Neuronal stem cell (in vitro differentiated cells): Measurements from ENCODE around the gene LGALS13.

Experiments
- DNase-seq: peaks from one replicate; pipeline ENCODE4 v3.0.0-alpha.2; 2013; ENCODE audit warnings: low spot score
- H2AFZ ChIP-seq: one replicate; pipeline ENCODE4 v1.6.1; 2013; ENCODE audit warnings: mild to moderate bottlenecking, low read length, inconsistent platforms
- H2AK5ac ChIP-seq: 2 replicates; pipeline ENCODE4 v1.6.1; 2013; ENCODE audit warnings: low read depth, mild to moderate bottlenecking, inconsistent platforms, low read length, moderate library complexity, mixed read lengths
- H2BK120ac ChIP-seq: 2 replicates; pipeline ENCODE4 v1.6.1; 2013; ENCODE audit warnings: low read depth, mild to moderate bottlenecking, inconsistent platforms, low read length, moderate library complexity, mixed read lengths
- H2BK12ac ChIP-seq: one replicate; pipeline ENCODE4 v1.6.1; 2013; ENCODE audit warnings: low read length, inconsistent platforms
- H2BK15ac ChIP-seq: 2 replicates; pipeline ENCODE4 v1.6.1; 2013; ENCODE audit warnings: mild to moderate bottlenecking, low read length, inconsistent platforms, mixed read lengths
- H2BK5ac ChIP-seq: one replicate; pipeline ENCODE4 v1.6.1; 2013; ENCODE audit warnings: inconsistent platforms, mild to moderate bottlenecking, low read length, moderate library complexity
- H3K14ac ChIP-seq: one replicate; pipeline ENCODE4 v1.6.1; 2013; ENCODE audit warnings: low read length, inconsistent platforms
- H3K18ac ChIP-seq: 2 replicates; pipeline ENCODE4 v1.6.1; 2013; ENCODE audit warnings: low read length, inconsistent platforms
- H3K23ac ChIP-seq: 2 replicates; pipeline ENCODE4 v1.6.1; 2013; ENCODE audit warnings: low read depth, mild to moderate bottlenecking, mixed read lengths, low read length, inconsistent platforms; ENCODE audit not compliant: poor library complexity
- H3K27ac ChIP-seq: replicated peaks from 3 replicates; pipeline ENCODE4 v1.5.1; 2013; ENCODE audit warnings: low read length, inconsistent platforms
- H3K27me3 ChIP-seq, 3 experiments: 2 replicates each; pipeline ENCODE4 v1.6.1; 2013; ENCODE audit warnings: low read length in 3 of 3, mild to moderate bottlenecking in 2 of 3, inconsistent platforms in 1 of 3, low read depth in 1 of 3, mixed read lengths in 1 of 3, moderate library complexity in 1 of 3; ENCODE audit not compliant: control insufficient read depth in 3 of 3, insufficient read depth in 3 of 3
- H3K36me3 ChIP-seq, 2 donors: replicated peaks in 1 of 2; 2 replicates each; pipeline ENCODE4 v1.6.1; 2013; ENCODE audit warnings: low read length in 2 of 2; ENCODE audit not compliant: control insufficient read depth in 2 of 2, insufficient read depth in 2 of 2
- H3K4ac ChIP-seq: 2 replicates; pipeline ENCODE4 v1.6.1; 2013; ENCODE audit warnings: inconsistent platforms, mild to moderate bottlenecking, low read length, moderate library complexity
- H3K4me1 ChIP-seq, 2 donors: 1 replicate in 1 of 2; 2 replicates in 1 of 2; pipeline ENCODE4 v1.6.1; 2013; ENCODE audit warnings: low read length in 2 of 2, low read depth in 1 of 2; ENCODE audit not compliant: control insufficient read depth in 2 of 2, insufficient read depth in 1 of 2
- H3K4me2 ChIP-seq: one replicate; pipeline ENCODE4 v1.6.1; 2013; ENCODE audit warnings: mild to moderate bottlenecking, low read length, inconsistent platforms; ENCODE audit not compliant: insufficient read depth, poor library complexity, severe bottlenecking
- H3K4me3 ChIP-seq, 2 donors: 2 replicates each; pipeline ENCODE4 v1.5.1; 2013; ENCODE audit warnings: low read length in 2 of 2, mild to moderate bottlenecking in 2 of 2, inconsistent platforms in 1 of 2, moderate library complexity in 1 of 2
- H3K79me1 ChIP-seq: one replicate; pipeline ENCODE4 v1.6.1; 2013; ENCODE audit warnings: low read depth, mild to moderate bottlenecking, inconsistent platforms, low read length, moderate library complexity
- H3K9ac ChIP-seq: one replicate; pipeline ENCODE4 v1.6.1; 2013; ENCODE audit warnings: mild to moderate bottlenecking, low read depth, low read length, inconsistent platforms; ENCODE audit not compliant: poor library complexity
- H3K9me3 ChIP-seq, 2 donors: replicated peaks in 1 of 2; 2 replicates each; pipeline versions ENCODE3 to v1.6.1; 2013; ENCODE audit warnings: low read length in 2 of 2, mild to moderate bottlenecking in 2 of 2, inconsistent platforms in 1 of 2, low read depth in 1 of 2, mixed read lengths in 1 of 2, moderate library complexity in 1 of 2; ENCODE audit not compliant: control insufficient read depth in 2 of 2, insufficient read depth in 1 of 2
- H4K8ac ChIP-seq: one replicate; pipeline ENCODE4 v1.6.1; 2013; ENCODE audit warnings: low read depth, mild to moderate bottlenecking, inconsistent platforms, low read length, moderate library complexity
- H4K91ac ChIP-seq: one replicate; pipeline ENCODE4 v1.6.1; 2013; ENCODE audit warnings: low read length, low read depth, mild to moderate bottlenecking, inconsistent platforms; ENCODE audit not compliant: poor library complexity
- WGBS, 2 donors: extraction: QIAGEN DNeasy Blood & Tissue Kit; methylation state at CpG; one replicate each; pipeline ENCODE4 v1.1.7; 2013; ENCODE audit warnings: missing lambda C conversion rate in 2 of 2, mixed read lengths in 1 of 2; ENCODE audit not compliant: insufficient read length in 2 of 2, insufficient replicate concordance in 1 of 2; ENCODE audit errors: extremely low coverage in 2 of 2; 5-methylcytosine and 5-hydroxymethylcytosine counted together

Gene LGALS13

DNA sequence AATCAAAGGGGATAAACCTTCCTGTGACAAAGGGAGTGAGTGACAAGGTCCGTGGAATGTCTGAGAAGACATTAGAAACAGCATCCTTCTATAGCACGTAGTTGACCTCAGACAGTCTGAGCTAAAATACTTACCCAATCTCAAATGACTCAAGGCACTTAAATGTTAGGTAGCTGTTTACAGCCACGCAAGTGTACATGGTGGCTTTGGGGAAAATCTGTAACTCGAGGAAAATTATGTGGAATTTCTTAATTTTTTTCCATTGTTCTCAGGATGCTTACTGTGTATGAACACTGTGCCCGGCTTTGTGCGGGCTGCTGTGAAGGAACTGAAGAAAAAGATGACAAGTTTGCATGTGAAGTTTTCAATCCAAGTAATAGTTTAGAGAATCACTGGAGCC, 5.2 kb downstream of the LGALS13 start:
- Histone ChIP-seq H2AK5ac (no peak overlapping the region), H3K14ac (no peak overlapping the region), H3K9ac (no peak overlapping the region), H3K23ac (no peak overlapping the region), H3K9me3 (peaks cover 0 to 2% of the 10 kb centered on the region in 2 donors), H3K79me1 (no peaks in the 10 kb centered on the region), H3K4me3 (no peak overlapping the region), H2BK15ac (no peak overlapping the region), H2BK12ac (no peak overlapping the region), H3K27me3 (peaks cover 0 to 6% (median 0%) of the 10 kb centered on the region in 3 experiments), H3K4ac (no peak overlapping the region), H3K18ac (no peak overlapping the region), H4K91ac (no peak overlapping the region), H3K4me1 (no peaks in the 10 kb centered on the region), H3K4me2 (no peak overlapping the region), H2BK120ac (no peak overlapping the region), H2BK5ac (no peak overlapping the region), H3K27ac (no peak overlapping the region), H2AFZ (no peak overlapping the region), H4K8ac (no peak overlapping the region), H3K36me3 (no peaks in the 10 kb centered on the region)
- no CpG with 5 or more reads among the region's 6 CpGs for WGBS, 2 donors
- DNase-seq: no peak

DNA sequence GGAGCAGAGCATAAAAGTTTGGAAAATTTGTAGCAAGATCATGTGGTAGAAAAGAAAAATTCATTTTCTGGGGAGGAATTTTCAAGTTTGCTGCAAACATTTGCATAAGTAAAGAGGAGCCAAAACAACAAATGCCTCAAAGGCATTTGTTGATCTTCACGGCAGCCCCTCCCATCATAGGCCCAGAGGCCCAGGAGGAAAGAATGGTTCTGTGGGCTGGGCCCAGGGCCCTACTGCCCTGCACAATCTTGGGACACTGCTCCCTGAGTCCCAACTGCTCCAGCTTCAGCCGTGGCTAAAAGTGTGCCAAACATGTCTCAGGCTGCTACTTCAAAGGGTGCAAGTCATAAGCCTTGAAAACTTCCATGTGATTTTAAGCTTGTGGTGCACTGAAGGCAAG, 11.3 kb downstream of the LGALS13 start:
- no peak overlapping the region for H3K18ac ChIP-seq
- H3K36me3 ChIP-seq: no peaks in the 10 kb centered on the region
- no peak overlapping the region for H2AFZ ChIP-seq
- H2BK15ac ChIP-seq: no peak overlapping the region
- H3K4me1 ChIP-seq: no peaks in the 10 kb centered on the region
- H3K4me3 ChIP-seq: no peak overlapping the region
- H3K4me2 ChIP-seq: no peak overlapping the region
- no peak overlapping the region for H2BK5ac ChIP-seq
- H2AK5ac ChIP-seq: no peak overlapping the region
- no peak overlapping the region for H2BK120ac ChIP-seq
- no peak overlapping the region for H3K23ac ChIP-seq
- H3K27me3 ChIP-seq: peaks cover 0 to 1% (median 0%) of the 10 kb centered on the region in 3 experiments
- no peak overlapping the region for H4K91ac ChIP-seq
- no peak overlapping the region for H4K8ac ChIP-seq
- no peak overlapping the region for H2BK12ac ChIP-seq
- no peak overlapping the region for H3K4ac ChIP-seq
- H3K9ac ChIP-seq: no peak overlapping the region
- no peak overlapping the region for H3K27ac ChIP-seq
- DNase-seq: no peak
- no CpG with 5 or more reads among the region's 2 CpGs for WGBS, 2 donors
- no peaks in the 10 kb centered on the region for H3K79me1 ChIP-seq
- H3K9me3 ChIP-seq: peaks cover 0 to 5% of the 10 kb centered on the region in 2 donors
- no peak overlapping the region for H3K14ac ChIP-seq

DNA sequence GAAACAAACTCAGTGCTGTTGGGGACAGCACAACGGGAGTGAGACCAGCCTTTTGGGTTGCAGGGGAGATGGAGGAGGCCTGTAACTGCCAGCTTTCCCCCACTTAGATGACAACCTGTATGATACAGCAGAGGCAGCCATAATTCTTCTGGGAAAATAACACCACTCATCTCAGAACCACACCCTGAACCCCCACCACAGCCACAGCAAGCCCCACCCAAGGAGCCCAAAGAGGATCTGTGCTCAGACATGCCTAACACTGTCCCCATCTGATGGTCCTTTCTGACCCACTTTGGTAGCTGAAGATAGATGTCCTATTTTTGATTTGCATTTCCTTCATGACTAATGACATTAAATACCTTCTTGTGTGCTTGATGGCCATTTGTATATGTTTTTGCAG, 15.4 kb downstream of the LGALS13 start:
- Histone ChIP-seq H4K91ac (no peak overlapping the region), H3K36me3 (no peaks in the 10 kb centered on the region)
- WGBS, 2 donors: no CpG with 5 or more reads among the region's 1 CpG

DNA sequence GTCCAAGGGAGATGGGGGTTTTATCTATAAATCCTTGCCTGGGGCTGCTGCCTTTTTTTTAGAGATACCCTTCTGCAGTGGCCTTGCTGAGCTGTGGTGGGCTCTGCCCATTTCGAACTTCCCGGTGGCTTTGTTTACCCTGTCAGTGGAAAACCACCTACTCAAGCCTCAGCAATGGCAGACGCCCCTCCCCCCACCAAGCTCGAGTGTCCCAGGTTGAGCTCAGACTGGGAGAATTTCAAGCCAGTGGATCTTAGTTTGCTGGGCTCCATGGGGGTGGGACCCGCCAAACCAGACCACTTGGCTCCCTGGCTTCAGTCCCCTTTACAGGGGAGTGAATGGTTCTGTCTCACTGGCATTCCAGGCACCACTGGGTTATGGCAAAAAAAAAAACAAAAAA, 21.6 kb downstream of the LGALS13 start:
- no peak overlapping the region for H3K14ac ChIP-seq
- H3K4me1 ChIP-seq: peaks cover 0 to 2% of the 10 kb centered on the region in 2 donors
- no peak overlapping the region for H3K4me3 ChIP-seq
- H3K79me1 ChIP-seq: no peaks in the 10 kb centered on the region
- no peak overlapping the region for H2BK12ac ChIP-seq
- H3K23ac ChIP-seq: no peak overlapping the region
- no peak overlapping the region for H2AK5ac ChIP-seq
- no peak overlapping the region for H3K9ac ChIP-seq
- no peak overlapping the region for H3K4me2 ChIP-seq
- H4K8ac ChIP-seq: no peak overlapping the region
- no peak overlapping the region for H2BK120ac ChIP-seq
- no CpG with 5 or more reads among the region's 5 CpGs for whole genome bisulfite sequencing, 2 donors
- H3K36me3 ChIP-seq: no peaks in the 10 kb centered on the region
- H3K27me3 ChIP-seq: no peaks in the 10 kb centered on the region
- H4K91ac ChIP-seq: no peak overlapping the region
- H3K18ac ChIP-seq: no peak overlapping the region
- no peak overlapping the region for H3K27ac ChIP-seq
- no peak for DNase-seq
- no peak overlapping the region for H2AFZ ChIP-seq
- H3K4ac ChIP-seq: no peak overlapping the region
- no peak overlapping the region for H2BK15ac ChIP-seq
- no peaks in the 10 kb centered on the region for H3K9me3 ChIP-seq
- H2BK5ac ChIP-seq: no peak overlapping the region

More for the DNA sequence above, 15.4 kb downstream of the LGALS13 start:
- Histone ChIP-seq H2BK5ac (no peak overlapping the region), H3K23ac (no peak overlapping the region), H3K4me2 (no peak overlapping the region), H3K79me1 (no peaks in the 10 kb centered on the region), H3K18ac (no peak overlapping the region), H2BK15ac (no peak overlapping the region), H4K8ac (no peak overlapping the region), H2BK12ac (no peak overlapping the region), H3K4me1 (no peaks in the 10 kb centered on the region), H3K4ac (no peak overlapping the region), H2AK5ac (no peak overlapping the region), H3K9me3 (peaks cover 0 to 5% of the 10 kb centered on the region in 2 donors), H3K27ac (no peak overlapping the region), H2BK120ac (no peak overlapping the region), H3K14ac (no peak overlapping the region), H3K27me3 (peaks cover 0 to 1% (median 0%) of the 10 kb centered on the region in 3 experiments), H3K9ac (no peak overlapping the region), H3K4me3 (no peak overlapping the region), H2AFZ (no peak overlapping the region)
- no peak for DNase-seq
